ENCODE data around the gene KPNB1.
A peak's percentile ranks its signal among the peaks of the same experiment; 100 is the strongest.

The KPNB1 gene

DNA sequence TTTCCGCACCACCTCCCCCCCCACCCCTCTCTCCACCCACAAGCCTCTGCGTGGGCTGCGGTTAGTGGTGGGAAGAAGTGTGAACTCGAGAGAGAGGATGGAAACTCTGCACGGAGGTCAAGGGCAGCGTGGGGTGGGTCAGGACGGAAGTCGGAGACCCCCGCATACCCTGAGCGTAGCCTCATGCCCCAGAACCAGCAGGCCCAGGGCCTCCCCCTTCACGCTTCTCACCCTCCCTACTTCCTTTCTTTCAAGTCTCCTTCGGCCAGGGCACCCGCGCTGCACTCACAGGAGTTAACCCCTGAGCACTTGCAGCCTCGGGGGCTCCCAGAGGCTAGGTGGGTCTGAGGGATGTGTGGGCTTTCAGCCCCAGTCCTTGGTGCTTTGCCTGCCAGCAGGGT is 53.5 kb downstream of the KPNB1 start:
- Histone ChIP-seq H3K4me3 (ENCODE audit: insufficient read depth, low read depth, low read length, poor library complexity, severe bottlenecking) (peak overlapping the region; percentile 33), H3K4me1 (ENCODE audit: control insufficient read depth, insufficient read depth, low read length, poor library complexity, severe bottlenecking) (peaks cover 66% of the 10 kb centered on the region), H3K9me3 (ENCODE audit: control insufficient read depth, low read length) (no peaks in the 10 kb centered on the region), H3K27me3 (replicated peaks; ENCODE audit: control insufficient read depth, insufficient read depth, low read length, poor library complexity, severe bottlenecking) (no peaks in the 10 kb centered on the region), H3K36me3 (ENCODE audit: control insufficient read depth, insufficient read depth, low read length) (no peaks in the 10 kb centered on the region), H3K27ac (ENCODE audit: insufficient read depth, low read length, poor library complexity, severe bottlenecking) (peak overlapping the region; percentile 16)
- DNase-seq, result peak in 1 of 3 donors; percentile 41

GRCh38 chr17:47703671-47704070 is 54.0 kb downstream of the KPNB1 start:
- Histone ChIP-seq H3K4me1 (ENCODE audit: control insufficient read depth, insufficient read depth, low read length, poor library complexity, severe bottlenecking) (peaks cover 66% of the 10 kb centered on the region), H3K27me3 (replicated peaks; ENCODE audit: control insufficient read depth, insufficient read depth, low read length, poor library complexity, severe bottlenecking) (no peaks in the 10 kb centered on the region), H3K4me3 (ENCODE audit: insufficient read depth, low read depth, low read length, poor library complexity, severe bottlenecking) (peak overlapping the region; percentile 33), H3K27ac (ENCODE audit: insufficient read depth, low read length, poor library complexity, severe bottlenecking) (peak overlapping the region; percentile 8), H3K36me3 (ENCODE audit: control insufficient read depth, insufficient read depth, low read length) (no peaks in the 10 kb centered on the region), H3K9me3 (ENCODE audit: control insufficient read depth, low read length) (no peaks in the 10 kb centered on the region)
- DNase-seq, result no peak

GRCh38 chr17:47704116-47704515 is 54.4 kb downstream of the KPNB1 start:
- Histone ChIP-seq H3K36me3 (ENCODE audit: control insufficient read depth, insufficient read depth, low read length) (no peaks in the 10 kb centered on the region), H3K27ac (ENCODE audit: insufficient read depth, low read length, poor library complexity, severe bottlenecking) (peak overlapping the region; percentile 8), H3K4me3 (ENCODE audit: insufficient read depth, low read depth, low read length, poor library complexity, severe bottlenecking) (no peak overlapping the region), H3K27me3 (replicated peaks; ENCODE audit: control insufficient read depth, insufficient read depth, low read length, poor library complexity, severe bottlenecking) (no peaks in the 10 kb centered on the region), H3K9me3 (ENCODE audit: control insufficient read depth, low read length) (no peaks in the 10 kb centered on the region), H3K4me1 (ENCODE audit: control insufficient read depth, insufficient read depth, low read length, poor library complexity, severe bottlenecking) (peaks cover 63% of the 10 kb centered on the region)
- DNase-seq, result no peak

DNA sequence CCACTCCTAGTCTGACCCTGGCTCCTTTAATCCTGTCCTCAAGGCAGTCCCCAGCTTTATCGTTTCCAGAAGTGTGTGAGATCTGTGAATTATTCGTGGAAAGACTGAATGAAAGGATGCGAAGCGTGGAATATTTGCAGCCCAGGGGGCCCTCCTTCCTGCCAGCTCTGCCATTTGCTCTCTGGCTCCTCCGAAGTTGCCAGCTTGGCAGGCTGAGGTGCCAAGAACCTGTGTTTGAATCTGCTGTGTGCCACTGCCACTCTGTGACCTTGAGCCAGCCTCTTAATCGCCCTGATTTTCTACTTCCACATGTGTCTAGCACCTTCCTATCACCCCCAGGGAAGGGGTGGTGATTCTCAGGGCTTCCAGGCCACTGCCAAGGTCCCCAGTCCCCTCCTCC is 55.0 kb downstream of the KPNB1 start:
- DNase-seq, result no peak
- Histone ChIP-seq H3K36me3 (ENCODE audit: control insufficient read depth, insufficient read depth, low read length) (no peaks in the 10 kb centered on the region), H3K4me3 (ENCODE audit: insufficient read depth, low read depth, low read length, poor library complexity, severe bottlenecking) (no peak overlapping the region), H3K4me1 (ENCODE audit: control insufficient read depth, insufficient read depth, low read length, poor library complexity, severe bottlenecking) (peaks cover 61% of the 10 kb centered on the region), H3K27ac (ENCODE audit: insufficient read depth, low read length, poor library complexity, severe bottlenecking) (no peak overlapping the region), H3K27me3 (replicated peaks; ENCODE audit: control insufficient read depth, insufficient read depth, low read length, poor library complexity, severe bottlenecking) (no peaks in the 10 kb centered on the region), H3K9me3 (ENCODE audit: control insufficient read depth, low read length) (no peaks in the 10 kb centered on the region)

DNA sequence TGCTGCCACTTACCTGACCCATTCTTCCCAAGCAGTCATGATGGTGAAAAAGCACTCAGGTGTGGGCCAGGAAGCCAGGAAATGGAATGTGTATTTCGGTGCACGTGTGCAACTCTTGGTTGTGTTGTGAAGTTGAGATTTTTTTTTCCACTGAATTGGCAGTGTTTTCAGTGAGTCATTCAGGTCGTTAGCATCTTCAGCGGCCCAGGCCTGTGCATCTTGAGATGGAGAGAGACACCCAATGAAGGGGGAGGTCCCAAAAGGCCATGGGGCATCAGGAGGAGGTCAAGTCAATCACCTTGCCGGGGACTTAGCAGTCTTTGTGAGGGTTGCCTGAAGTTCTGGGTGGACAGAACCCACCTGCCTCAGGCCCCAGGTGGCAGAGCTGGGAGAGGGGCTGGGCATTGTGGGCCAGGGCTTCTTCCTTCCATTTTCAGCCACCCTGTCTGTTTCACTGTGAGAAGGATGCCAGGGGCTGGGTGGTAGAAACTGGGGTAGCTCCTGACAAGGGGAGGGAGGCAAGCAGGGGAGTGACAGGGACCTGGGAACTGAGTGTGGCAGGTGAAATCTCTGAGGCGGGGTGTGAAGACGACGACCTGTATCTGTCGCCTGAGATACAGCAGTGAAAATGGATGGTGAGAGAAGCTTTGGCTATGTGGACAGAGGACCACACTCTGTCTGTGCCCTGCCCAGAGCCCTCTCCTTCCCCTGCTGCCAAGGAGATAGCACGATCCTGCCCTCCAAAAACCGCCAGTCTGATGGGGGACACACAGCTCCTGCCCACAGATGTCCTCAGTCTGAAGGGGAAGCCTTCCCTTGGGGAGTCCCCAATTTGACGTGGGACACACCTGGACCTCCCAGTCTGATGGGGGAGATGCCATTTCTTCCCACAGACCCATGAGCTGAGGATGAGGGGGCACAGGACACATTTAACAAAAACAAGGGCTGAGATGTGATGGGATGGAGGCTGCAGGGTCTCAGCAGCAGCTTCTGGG is 56.1 kb downstream of the KPNB1 start:
- H3K27me3 ChIP-seq (replicated peaks; ENCODE audit: control insufficient read depth, insufficient read depth, low read length, poor library complexity, severe bottlenecking), result no peaks in the 10 kb centered on the region
- no peaks in the 10 kb centered on the region for H3K36me3 ChIP-seq (ENCODE audit: control insufficient read depth, insufficient read depth, low read length)
- peaks cover 59% of the 10 kb centered on the region for H3K4me1 ChIP-seq (ENCODE audit: control insufficient read depth, insufficient read depth, low read length, poor library complexity, severe bottlenecking)
- H3K9me3 ChIP-seq (ENCODE audit: control insufficient read depth, low read length), result no peaks in the 10 kb centered on the region
- no peak overlapping the region for H3K27ac ChIP-seq (ENCODE audit: insufficient read depth, low read length, poor library complexity, severe bottlenecking)
- no peak for DNase-seq
- no peak overlapping the region for H3K4me3 ChIP-seq (ENCODE audit: insufficient read depth, low read depth, low read length, poor library complexity, severe bottlenecking)

- H3K36me3 ChIP-seq (ENCODE audit: control insufficient read depth, insufficient read depth, low read length), result no peaks in the 10 kb centered on the region
- H3K4me1 ChIP-seq (ENCODE audit: control insufficient read depth, insufficient read depth, low read length, poor library complexity, severe bottlenecking), result peaks cover 53% of the 10 kb centered on the region
- H3K27ac ChIP-seq (ENCODE audit: insufficient read depth, low read length, poor library complexity, severe bottlenecking), result no peak overlapping the region
- H3K9me3 ChIP-seq (ENCODE audit: control insufficient read depth, low read length), result no peaks in the 10 kb centered on the region
- H3K4me3 ChIP-seq (ENCODE audit: insufficient read depth, low read depth, low read length, poor library complexity, severe bottlenecking), result no peak overlapping the region
- no peak for DNase-seq
- H3K27me3 ChIP-seq (replicated peaks; ENCODE audit: control insufficient read depth, insufficient read depth, low read length, poor library complexity, severe bottlenecking), result no peaks in the 10 kb centered on the region
Measured at GRCh38 chr17:47707056-47707804, 57.5 kb downstream of the KPNB1 start.

DNA sequence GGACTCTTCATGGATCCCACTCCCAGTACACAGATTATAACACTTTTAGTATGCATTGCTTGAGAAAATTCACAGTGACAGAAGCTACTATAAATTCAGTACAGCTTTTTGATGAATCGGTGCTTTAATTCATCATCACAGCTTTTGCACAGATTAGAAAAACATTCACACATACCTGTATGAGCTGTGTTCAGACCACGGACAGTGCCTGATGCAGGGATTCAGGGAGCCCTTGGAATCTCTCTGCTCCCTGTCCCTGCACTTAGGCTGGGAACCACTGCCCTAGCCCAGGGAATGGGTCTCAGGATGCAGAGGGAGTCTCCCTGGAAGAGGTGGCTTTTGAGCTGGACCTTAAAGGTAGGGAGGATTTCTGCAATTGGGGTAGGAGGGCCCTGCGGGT is 58.2 kb downstream of the KPNB1 start:
- Histone ChIP-seq H3K4me1 (ENCODE audit: control insufficient read depth, insufficient read depth, low read length, poor library complexity, severe bottlenecking) (peaks cover 46% of the 10 kb centered on the region), H3K36me3 (ENCODE audit: control insufficient read depth, insufficient read depth, low read length) (no peaks in the 10 kb centered on the region)

DNA sequence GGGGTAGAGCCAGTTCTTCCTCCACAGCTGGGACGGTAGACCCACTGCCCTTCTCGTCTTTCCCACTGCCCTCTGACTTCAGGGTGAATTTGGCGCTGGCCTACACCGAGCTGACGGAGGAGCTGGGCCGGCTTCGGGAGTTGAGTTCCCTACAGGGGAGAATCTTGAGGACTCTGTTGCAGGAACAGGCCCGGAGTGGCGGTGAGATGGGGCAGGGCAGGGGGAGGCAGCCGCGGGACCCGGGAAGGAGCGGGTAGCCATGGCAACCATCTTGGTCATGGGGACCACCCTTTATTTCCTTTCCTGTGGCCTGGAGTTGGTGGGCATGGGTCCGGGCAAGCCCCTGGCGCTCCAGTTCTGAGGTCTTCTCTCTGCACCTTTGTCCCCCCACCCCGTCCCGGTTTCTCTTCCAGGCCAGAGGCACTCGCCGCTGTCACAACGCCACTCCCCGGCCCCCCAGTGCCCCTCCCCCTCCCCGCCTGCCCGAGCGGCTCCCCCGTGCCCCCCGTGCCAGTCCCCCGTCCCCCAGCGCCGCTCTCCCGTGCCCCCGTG is 58.7 kb downstream of the KPNB1 start:
- H3K9me3 ChIP-seq (ENCODE audit: control insufficient read depth, low read length), result no peaks in the 10 kb centered on the region
- H3K36me3 ChIP-seq (ENCODE audit: control insufficient read depth, insufficient read depth, low read length), result no peaks in the 10 kb centered on the region
- no peak overlapping the region for H3K4me3 ChIP-seq (ENCODE audit: insufficient read depth, low read depth, low read length, poor library complexity, severe bottlenecking)
- no peaks in the 10 kb centered on the region for H3K27me3 ChIP-seq (replicated peaks; ENCODE audit: control insufficient read depth, insufficient read depth, low read length, poor library complexity, severe bottlenecking)
- H3K4me1 ChIP-seq (ENCODE audit: control insufficient read depth, insufficient read depth, low read length, poor library complexity, severe bottlenecking), result peaks cover 41% of the 10 kb centered on the region
- no peak overlapping the region for H3K27ac ChIP-seq (ENCODE audit: insufficient read depth, low read length, poor library complexity, severe bottlenecking)
- no peak for DNase-seq

More for the DNA sequence above, 58.2 kb downstream of the KPNB1 start:
- H3K27me3 ChIP-seq (replicated peaks; ENCODE audit: control insufficient read depth, insufficient read depth, low read length, poor library complexity, severe bottlenecking), result no peaks in the 10 kb centered on the region
- no peak overlapping the region for H3K4me3 ChIP-seq (ENCODE audit: insufficient read depth, low read depth, low read length, poor library complexity, severe bottlenecking)
- no peaks in the 10 kb centered on the region for H3K9me3 ChIP-seq (ENCODE audit: control insufficient read depth, low read length)
- DNase-seq, result no peak
- H3K27ac ChIP-seq (ENCODE audit: insufficient read depth, low read length, poor library complexity, severe bottlenecking), result no peak overlapping the region

- no peaks in the 10 kb centered on the region for H3K36me3 ChIP-seq (ENCODE audit: control insufficient read depth, insufficient read depth, low read length)
- no peaks in the 10 kb centered on the region for H3K27me3 ChIP-seq (replicated peaks; ENCODE audit: control insufficient read depth, insufficient read depth, low read length, poor library complexity, severe bottlenecking)
- no peak for DNase-seq
- no peaks in the 10 kb centered on the region for H3K9me3 ChIP-seq (ENCODE audit: control insufficient read depth, low read length)
- peaks cover 35% of the 10 kb centered on the region for H3K4me1 ChIP-seq (ENCODE audit: control insufficient read depth, insufficient read depth, low read length, poor library complexity, severe bottlenecking)
- H3K4me3 ChIP-seq (ENCODE audit: insufficient read depth, low read depth, low read length, poor library complexity, severe bottlenecking), result no peak overlapping the region
- no peak overlapping the region for H3K27ac ChIP-seq (ENCODE audit: insufficient read depth, low read length, poor library complexity, severe bottlenecking)
Measured at GRCh38 chr17:47708864-47709541, 59.3 kb downstream of the KPNB1 start.

All from effector memory CD4-positive, alpha-beta T cell (primary cell).